Measurements from ENCODE around the gene PALS1. TPM values are rescaled to one million over a fixed set of nuclear protein-coding genes. Genes with fewer than 3 reads are reported as not detected.
"Not testable (repeated sequence)": the region's sequence is repeated elsewhere in the genome, so short reads cannot be mapped to it uniquely, and the experiment has no call there.

The PALS1 gene
- total RNA-seq, 1 donor from 2014 or later = 14.3 TPM

GRCh38 chr14:67251573-67252226 lies 10.5 kb downstream of the PALS1 start:
- ATAC-seq (ENCODE audit: poor library complexity) (no peak), DNase-seq (no peak)
- intact Hi-C loops (cut with DNase I) = no loop called here

- DNase-seq (no peak), ATAC-seq (ENCODE audit: poor library complexity) (no peak)
- intact Hi-C loops (cut with DNase I) = no loop called here
Measured at GRCh38 chr14:67253076-67253635, 11.9 kb downstream of the PALS1 start.

DNA sequence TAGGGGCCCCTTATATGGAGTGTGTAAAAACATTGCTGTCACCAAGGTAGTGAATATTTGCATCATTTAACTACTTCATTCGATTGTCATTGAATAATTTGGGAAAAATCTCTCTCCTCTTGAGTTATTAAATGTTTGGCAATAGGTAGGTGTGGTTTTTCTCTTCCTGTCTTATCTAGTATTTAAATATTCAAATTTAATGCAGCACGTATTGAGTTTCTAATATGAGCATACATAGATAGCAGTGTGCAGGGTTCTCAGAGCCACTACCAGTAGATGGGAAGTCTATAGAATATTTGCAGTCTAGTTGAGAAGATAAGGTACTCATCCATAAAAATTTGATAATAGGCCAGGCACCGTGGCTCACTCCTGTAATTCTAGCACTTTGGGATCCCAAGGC lies 16.7 kb downstream of the PALS1 start:
- no peak for ATAC-seq (ENCODE audit: poor library complexity)
- intact Hi-C loops (cut with DNase I) = no loop called here
- no peak for DNase-seq

DNA sequence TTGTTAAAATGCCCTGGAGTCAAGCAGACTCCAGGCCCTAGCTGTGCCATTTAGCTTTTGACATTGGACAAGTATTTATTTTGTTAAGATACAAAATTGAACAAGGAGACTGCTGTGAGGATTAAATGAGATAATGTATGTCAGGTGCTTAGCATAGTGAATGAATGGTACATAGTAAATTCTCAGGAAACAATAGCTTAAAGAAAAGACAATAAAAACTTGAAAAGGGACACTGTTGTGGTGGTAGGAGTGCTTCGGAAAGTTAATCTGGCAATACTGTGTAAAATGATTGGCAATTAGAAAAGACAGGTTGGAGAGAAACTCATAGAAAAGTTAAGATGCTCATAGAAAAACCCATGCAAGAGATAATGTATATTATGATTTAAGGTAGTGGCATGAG lies 19.7 kb downstream of the PALS1 start:
- DNase-seq (no peak), ATAC-seq (ENCODE audit: poor library complexity) (no peak)
- intact Hi-C loops (cut with DNase I) = no loop called here

- ATAC-seq (ENCODE audit: poor library complexity) (no peak), DNase-seq (no peak)
- intact Hi-C loops (cut with DNase I) = no loop called here
Measured at GRCh38 chr14:67263499-67264149, 22.4 kb downstream of the PALS1 start.

DNA sequence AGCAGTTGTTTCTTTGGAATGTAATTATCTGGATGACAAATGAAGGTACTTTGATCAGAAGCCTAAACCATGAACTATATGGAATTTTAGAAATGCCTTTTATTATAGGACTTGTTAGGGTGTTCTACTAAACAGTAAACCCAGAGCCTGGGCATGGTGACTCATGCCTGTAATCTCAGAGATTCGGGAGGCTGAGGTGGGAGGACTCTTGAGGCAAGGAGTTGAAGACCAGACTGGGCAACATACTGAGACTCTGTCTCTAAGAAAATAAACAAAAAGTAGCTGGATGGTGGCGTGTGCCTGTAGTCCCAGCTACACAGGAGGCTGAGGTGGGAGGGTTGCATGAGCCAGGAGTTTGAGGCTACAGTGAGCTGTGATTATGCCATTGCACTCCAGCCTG lies 23.9 kb downstream of the PALS1 start:
- ATAC-seq (ENCODE audit: poor library complexity) = no peak
- intact Hi-C loops (cut with DNase I) = no loop called here

DNA sequence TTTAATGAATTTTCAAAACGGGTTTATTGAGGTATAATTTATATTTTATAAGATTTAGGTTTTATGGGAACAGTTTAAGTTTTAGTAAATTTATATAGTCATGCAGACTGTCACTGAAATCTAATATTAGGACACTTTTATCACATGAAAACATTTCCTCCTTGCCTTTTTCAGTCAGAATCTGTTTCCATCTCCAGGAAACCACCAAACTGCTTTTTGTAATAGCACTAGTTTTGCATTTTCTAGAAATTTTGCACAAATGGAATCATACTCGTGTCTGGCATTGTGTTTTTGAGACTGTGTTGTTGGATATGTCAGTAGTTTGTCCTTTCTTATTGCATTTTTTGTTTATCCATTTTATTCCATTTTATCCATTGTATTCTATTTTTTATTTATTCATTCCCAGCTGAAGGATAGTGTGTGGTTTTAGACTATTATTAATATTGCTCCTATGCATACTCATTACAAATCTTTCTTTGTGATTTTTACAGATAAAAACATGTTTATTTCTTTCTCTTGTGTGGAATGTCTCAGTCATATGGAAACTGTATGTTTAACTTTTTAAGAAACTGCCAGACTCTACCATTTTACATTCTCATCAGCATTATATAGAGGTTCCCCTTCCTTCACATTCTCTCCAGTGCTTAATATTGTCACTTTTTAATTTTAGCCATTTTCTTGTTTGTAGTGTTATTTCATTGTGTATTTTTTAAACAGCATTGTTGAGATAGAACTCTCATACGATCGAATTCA lies 26.5 kb downstream of the PALS1 start:
- DNase-seq (no peak), ATAC-seq (ENCODE audit: poor library complexity) (no peak)
- intact Hi-C loops (cut with DNase I) = no loop called here

More for the DNA sequence above, 23.9 kb downstream of the PALS1 start:
- no peak for DNase-seq

DNA sequence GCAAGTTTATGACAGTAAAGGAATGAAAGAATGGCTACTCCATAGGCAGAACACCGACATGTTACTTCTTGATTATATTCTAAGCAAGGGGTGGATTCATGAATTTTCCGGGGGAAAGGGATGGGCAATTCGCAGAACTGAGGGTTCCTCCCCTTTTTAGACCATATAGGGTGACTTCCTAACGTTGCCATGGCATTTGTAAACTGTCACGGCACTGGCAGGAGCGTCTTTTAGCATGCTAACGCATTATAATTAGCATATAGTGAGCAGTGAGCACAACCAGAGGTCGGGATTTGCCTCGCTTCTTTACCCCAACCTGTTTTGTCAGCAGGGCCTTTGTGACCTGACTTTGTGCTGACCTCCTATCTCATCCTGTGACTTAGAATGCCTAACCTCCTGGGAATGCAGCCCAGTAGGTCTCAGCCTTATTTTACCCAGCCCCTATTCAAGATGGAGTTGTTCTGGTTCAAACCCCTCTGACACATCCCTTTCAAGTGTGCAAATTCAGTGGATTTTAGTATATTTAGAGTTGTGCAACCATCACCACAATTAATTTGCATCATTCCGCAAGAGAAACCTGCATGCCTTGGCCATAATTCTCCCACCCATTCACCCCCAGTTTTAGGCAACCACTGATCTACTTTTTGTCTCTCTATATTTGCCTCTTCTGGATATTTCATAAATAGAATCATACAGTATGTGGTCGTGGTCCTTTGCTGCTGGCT lies 27.4 kb downstream of the PALS1 start:
- ATAC-seq (ENCODE audit: poor library complexity) (peak; percentile 56), DNase-seq (no peak)
- intact Hi-C loops (cut with DNase I) = no loop called here

GRCh38 chr14:67269298-67270060 lies 28.2 kb downstream of the PALS1 start:
- peak; percentile 82 for ATAC-seq (ENCODE audit: poor library complexity)
- no peak for DNase-seq
- intact Hi-C loops (cut with DNase I) = no loop called here

GRCh38 chr14:67270145-67270753 lies 29.0 kb downstream of the PALS1 start:
- DNase-seq (no peak), ATAC-seq (ENCODE audit: poor library complexity) (no peak)
- intact Hi-C loops (cut with DNase I) = no loop called here

GRCh38 chr14:67270933-67271332 lies 29.7 kb downstream of the PALS1 start:
- intact Hi-C loops (cut with DNase I) = no loop called here
- no peak for DNase-seq
- ATAC-seq (ENCODE audit: poor library complexity) = no peak

- DNase-seq; intact Hi-C loops (cut with DNase I); ATAC-seq (ENCODE audit: poor library complexity): not testable (repeated sequence)
Measured at GRCh38 chr14:67273281-67273680, 32.0 kb downstream of the PALS1 start.

DNA sequence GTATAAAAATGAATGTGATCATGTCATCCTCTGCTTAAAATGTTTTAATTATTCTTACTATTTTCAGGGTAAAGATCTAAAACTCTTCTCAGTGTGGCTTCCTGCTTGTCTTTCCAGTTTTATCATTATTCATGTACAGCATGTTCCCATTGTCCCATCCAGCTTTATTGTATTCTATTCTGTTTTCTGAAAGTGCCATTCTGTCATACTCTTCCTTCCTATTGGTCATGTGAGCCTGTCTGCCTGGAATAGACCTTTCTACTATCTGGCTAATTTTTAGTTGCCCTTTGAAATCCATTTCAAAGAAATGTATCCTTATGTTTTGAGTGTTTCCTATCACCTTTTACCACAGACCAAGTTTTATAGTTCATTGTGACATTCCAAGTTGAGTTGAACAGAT lies 34.9 kb downstream of the PALS1 start:
- intact Hi-C loops (cut with DNase I) = no loop called here
- DNase-seq (no peak), ATAC-seq (ENCODE audit: poor library complexity) (peak; percentile 52)

- intact Hi-C loops (cut with DNase I) = loop anchor here (5.0 kb wide), 1 partner anchor 113 kb away; no protein-coding TSS in a partner anchor
- ATAC-seq (ENCODE audit: poor library complexity) (no peak), DNase-seq (no peak)
Measured at GRCh38 chr14:67280506-67280905, 39.3 kb downstream of the PALS1 start.

GRCh38 chr14:67285876-67286452 lies 44.7 kb downstream of the PALS1 start:
- DNase-seq (no peak), ATAC-seq (ENCODE audit: poor library complexity) (peak; percentile 48)
- intact Hi-C loops (cut with DNase I) = no loop called here
